Measurements from ENCODE around the gene PATE1.
"Not testable (repeated sequence)": the region's sequence is repeated elsewhere in the genome, so short reads cannot be mapped to it uniquely, and the experiment has no call there.

The PATE1 gene

GRCh38 chr11:125745979-125746378, at the start of gene PATE1:
Gene PATE1, plus strand, starts transcription at chr11:125746279. Its CDS starts 26 bp downstream, at chr11:125746305.
- DNase-seq, result no peak

- DNase-seq, result no peak
These were observed 45.0 kb upstream of the PATE1 start for GRCh38 chr11:125701018-125701610.

GRCh38 chr11:125701858-125702621, 44.0 kb upstream of the PATE1 start:
- DNase-seq, result no peak

GRCh38 chr11:125704686-125705085, 41.4 kb upstream of the PATE1 start:
- not testable (repeated sequence) for DNase-seq

GRCh38 chr11:125720781-125721180, 25.3 kb upstream of the PATE1 start:
- no peak for DNase-seq

GRCh38 chr11:125724125-125724524, 22.0 kb upstream of the PATE1 start:
- peak; percentile 0 for DNase-seq

- DNase-seq, result no peak
These were observed 17.1 kb upstream of the PATE1 start for GRCh38 chr11:125728969-125729368.

GRCh38 chr11:125740617-125741016, 5.5 kb upstream of the PATE1 start:
- no peak for DNase-seq

GRCh38 chr11:125743681-125744080, 2.4 kb upstream of the PATE1 start:
- DNase-seq, result no peak

- DNase-seq, result no peak
These were observed 4.5 kb downstream of the PATE1 start for GRCh38 chr11:125750629-125751028.

- DNase-seq, result no peak
These were observed 10.0 kb downstream of the PATE1 start for GRCh38 chr11:125756050-125756449.

- DNase-seq, result no peak
These were observed 16.4 kb downstream of the PATE1 start for GRCh38 chr11:125762445-125762844.

GRCh38 chr11:125763483-125763882, 17.4 kb downstream of the PATE1 start:
- DNase-seq, result no peak

GRCh38 chr11:125766251-125766650, 20.2 kb downstream of the PATE1 start:
- DNase-seq, result no peak

- no peak for DNase-seq
These were observed 22.4 kb downstream of the PATE1 start for GRCh38 chr11:125768336-125769046.

GRCh38 chr11:125770583-125770982, 24.5 kb downstream of the PATE1 start:
- no peak for DNase-seq

GRCh38 chr11:125772834-125773505, 26.9 kb downstream of the PATE1 start:
- no peak for DNase-seq

- DNase-seq, result no peak
These were observed 27.4 kb downstream of the PATE1 start for GRCh38 chr11:125773516-125773915.

GRCh38 chr11:125777309-125777708, 31.2 kb downstream of the PATE1 start:
- no peak for DNase-seq

- no peak for DNase-seq
These were observed 32.6 kb downstream of the PATE1 start, which contains the start of gene PATE2 for GRCh38 chr11:125778728-125779127. Gene PATE2, minus strand, starts transcription at chr11:125778828. Its CDS starts 55 bp downstream, at chr11:125778773.

GRCh38 chr11:125784678-125785077, 38.6 kb downstream of the PATE1 start:
- DNase-seq, result no peak

- DNase-seq, result no peak
These were observed 41.7 kb downstream of the PATE1 start, which contains the start of gene PATE3 for GRCh38 chr11:125787827-125788226. Gene PATE3, plus strand, starts transcription at chr11:125788127. Its CDS starts 25 bp downstream, at chr11:125788152.

GRCh38 chr11:125790825-125791224, 44.7 kb downstream of the PATE1 start:
- no peak for DNase-seq

All from NCI-H524 treated with DMSO at 0.1 percent for 48 hours (cell line).